ENCODE data around the gene VSTM2L.

VSTM2L gene

DNA sequence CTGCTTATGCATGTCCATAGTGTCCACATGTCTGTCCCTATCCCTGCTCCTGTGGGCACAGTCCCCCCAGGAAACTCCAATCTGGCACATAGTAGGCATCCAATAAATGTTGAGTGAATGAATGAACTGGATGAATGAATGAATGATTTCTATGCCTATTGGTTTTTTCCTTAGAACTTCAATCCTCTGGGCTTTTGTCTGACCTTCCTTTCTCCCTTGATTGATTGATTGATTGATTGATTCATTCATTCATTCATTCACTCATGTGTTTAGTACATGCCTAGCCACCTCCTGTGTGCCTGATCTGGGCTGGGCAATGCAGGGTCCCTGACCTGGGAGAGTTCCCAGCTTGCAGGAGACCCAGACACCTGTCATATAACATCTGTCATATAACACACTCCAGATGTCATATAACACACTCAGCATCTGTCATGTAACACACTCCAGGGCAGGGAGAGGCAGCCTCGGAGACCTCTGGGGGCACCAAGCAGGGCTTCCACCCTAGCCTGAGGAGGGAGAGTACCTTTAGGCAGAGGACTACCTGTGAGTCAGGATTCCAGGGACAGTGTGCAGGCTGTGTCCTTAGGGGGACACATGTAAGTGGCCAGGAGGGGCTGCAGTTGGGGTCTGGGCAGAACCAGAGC, 17.9 kb downstream of the VSTM2L start:
- no peak for DNase-seq

DNA sequence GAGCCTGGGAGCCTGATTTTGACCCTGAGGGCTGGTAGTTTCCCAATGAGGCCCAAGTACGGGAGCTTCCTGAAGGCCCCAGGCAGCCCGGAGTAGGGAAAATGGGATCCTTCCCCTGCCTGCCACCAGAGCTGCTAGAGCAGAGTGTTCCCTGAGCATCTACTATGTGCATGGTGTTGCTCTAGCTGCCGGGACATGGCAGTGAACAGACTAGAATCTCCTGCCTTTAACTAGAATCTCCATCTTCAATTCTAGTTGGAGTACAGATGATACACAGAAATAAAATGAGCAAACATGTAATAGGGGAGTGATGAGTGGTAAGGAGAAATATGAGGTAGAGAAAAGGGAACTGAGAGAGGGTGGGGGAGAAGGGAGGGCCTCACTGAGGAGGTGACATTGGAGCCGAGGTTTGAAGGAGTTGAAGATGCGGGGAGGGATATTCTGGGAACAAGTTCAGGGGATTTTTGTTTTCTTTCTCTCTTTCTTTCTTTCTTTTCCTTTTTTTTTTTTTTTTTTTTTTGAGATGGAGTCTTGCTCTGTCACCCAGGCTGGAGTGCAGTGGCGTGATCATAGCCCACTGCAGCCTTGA, 18.5 kb downstream of the VSTM2L start:
- no peak for DNase-seq

DNA sequence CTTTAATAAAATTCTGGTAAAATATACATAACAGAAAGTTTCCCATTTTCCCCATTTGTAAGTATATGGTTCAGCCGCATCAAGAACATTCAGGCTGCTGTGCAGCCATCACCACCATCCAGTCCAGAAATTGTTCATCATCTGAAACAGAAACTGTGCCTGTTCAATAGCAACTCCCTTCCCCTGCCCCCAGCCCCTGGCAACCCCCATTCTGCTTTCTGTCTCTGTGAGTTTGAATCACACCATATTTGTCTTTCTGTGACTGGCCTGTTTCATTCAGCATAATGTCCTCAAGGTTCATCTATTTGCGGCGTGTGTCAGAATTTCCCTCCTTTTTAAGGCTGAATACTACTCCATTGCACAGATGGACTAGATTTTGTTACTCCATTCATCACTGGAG, 19.1 kb downstream of the VSTM2L start:
- DNase-seq: no peak

DNA sequence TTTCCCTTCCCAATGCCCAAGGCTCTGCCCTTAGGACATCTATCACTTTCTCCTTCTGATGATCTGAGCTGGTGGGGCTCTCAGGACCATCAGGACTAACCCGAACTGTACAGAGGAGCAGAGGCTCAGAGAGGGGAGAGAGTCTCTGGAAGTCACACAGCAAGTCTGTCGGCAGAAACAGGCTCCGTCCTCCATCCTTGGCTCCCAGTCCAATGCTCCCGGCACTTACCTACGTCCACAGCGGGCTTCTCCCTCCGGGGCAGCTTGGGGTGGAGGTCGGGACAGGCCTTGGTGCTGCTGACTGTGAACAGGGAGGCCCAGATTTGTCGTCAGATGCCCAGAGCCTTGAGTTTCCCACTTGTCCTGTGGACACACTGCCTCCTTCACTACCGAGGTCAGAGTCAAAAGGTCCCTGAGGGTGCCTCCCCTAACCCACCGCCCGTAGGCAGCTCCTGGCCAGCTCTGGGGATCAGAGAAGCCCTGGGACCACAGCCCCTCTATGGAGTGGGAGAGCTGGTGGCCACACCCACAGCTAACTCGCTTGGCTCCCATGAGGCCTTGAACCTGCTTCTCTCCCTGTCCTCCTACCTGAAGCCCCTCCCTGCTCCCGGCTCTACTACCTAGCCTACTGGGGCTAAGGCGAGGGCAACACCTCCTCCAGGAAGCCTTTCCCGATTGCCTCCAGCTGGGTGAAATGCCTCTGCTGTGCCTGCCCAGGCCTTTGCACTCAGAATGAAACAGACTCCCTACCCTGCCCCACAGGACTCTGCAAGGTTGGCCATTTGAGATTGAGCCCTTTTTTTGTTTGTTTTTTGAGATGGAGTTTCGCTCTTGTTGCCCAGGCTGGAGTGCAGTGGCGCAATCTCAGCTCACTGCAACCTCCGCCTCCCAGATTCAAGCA, 22.6 kb downstream of the VSTM2L start:
- no peak for DNase-seq

DNA sequence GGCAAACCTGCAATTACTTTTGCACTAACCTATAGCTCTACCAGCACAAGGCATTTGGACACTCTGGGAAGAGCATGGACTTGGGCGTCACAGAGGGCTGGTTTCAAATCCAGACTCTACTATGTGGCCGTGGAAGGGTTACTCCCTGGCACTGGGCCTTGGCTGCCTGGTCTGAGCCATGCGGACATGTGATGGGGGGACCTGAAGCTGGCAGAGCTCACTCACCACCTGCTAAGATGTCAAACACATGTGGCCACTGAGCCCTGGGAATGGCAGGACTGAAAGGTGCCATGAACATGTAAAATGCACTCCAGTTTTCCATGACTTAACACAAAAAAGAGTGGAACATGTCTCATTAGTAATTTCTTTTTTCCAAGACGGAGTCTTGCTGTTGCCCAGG, 23.7 kb downstream of the VSTM2L start:
- DNase-seq: no peak

DNA sequence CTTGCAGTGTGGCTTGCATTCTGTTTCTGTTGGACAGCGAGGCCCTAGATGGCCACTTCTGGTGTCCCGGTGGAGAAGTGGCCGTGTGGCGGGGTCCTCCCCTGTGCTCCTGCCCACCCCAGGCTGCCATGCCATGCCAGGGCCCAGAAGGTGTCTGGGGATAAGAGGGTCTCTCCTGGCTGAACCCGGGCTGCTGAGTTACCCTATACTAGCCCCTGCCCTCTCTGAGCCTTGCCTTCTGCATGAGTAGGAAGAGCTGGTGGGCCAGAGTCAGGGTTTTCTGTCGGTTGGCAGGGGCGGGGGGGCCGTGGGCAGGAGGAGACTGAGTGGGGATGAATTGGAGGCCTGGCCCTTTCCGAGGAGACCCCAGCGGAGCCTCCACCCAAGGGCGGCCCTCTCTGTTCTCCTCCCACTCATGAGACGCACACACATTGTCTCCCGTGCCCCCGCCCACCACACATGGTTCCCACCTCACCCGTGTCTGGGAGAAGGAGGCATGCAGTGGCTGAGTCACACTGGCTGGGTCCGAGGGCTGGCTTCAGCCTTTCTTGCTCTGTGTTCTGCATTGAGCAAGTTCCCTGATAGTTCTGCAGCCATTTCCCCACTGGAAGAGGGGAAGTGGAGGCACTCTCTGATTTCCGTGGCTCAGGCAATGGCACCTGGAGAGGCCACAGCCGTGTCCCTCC, 24.6 kb downstream of the VSTM2L start:
- DNase-seq: no peak

DNA sequence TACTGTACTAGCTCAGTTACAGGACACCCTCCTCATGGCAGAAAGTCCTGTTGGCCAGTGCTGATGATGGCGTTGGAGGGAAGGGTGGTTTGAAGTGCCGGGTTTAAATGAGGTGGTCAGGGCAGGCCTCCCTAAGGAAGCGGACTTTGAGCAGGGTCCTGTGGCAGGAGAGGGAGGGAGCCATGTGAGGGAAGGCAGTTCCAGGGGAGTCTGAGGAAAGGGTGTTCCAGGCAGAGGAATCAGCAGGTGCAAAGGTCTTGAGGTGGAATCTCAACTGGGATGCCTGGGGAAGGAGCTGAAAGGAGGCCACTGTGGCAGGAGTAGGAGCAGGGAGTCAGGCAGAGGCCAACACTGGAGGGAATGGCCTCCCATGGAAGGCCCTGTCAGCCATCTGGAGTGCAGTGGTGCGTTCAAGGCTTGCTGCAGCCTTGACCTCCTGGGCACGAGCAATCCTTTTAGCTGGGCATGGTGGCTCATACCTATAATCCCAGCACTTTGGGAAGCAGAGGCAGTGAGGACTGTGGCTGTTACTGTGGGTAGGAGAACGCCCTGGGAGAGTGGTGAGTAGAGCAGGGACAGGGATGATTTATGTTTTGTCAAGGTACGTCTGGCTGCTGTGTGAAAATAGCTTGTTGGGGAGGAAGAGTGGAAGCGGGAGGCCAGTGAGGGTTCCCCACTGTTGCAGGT, 26.2 kb downstream of the VSTM2L start:
- DNase-seq: no peak

DNA sequence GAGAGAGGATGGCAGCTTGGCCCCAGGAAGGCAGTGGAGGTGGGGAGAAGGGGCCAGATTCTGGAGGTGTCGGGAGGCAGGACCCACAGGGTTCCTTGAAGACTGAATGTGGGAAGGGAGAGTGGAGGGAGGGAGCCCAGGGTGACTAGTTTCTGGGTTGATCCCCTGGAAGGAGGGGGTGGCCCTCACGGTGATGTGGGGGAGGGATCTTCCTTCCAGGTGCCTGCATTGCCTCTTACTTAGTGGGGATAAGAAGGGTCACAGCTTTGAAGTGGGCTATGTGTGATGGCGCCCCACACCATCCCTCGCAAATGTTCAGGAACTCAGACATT, 26.7 kb downstream of the VSTM2L start:
- DNase-seq: no peak

DNA sequence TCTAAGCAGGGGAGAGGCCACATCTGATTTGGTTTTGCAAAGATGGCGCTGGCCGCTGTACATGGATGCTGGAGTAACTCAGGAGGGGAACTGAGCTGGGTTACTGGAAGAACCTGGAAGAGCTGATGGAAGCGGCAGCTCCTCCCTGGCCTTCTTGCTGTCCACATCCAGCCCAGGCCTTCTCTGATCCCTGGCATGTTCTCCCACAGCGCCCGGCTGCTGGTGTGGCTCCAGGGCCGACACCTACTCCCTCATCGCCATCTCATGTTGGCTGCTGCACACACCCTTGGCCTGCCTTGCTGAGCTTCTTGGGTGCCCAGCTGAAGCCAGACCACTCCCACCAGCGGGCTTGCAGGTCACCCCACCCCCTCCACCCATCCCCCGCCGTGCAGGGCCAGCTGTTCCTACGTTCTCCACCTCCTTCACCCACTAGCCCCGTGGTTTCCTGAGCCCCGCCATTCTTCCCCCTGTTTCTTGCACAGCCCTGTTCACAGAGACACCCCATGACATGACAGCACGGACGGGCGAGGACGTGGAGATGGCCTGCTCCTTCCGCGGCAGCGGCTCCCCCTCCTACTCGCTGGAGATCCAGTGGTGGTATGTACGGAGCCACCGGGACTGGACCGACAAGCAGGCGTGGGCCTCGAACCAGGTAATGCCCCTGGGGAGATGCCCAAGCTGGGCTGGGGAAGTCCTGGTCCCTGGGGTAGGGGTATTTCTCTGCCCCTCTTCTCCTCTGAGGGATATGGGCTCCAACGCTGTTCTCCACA, 28.4 kb downstream of the VSTM2L start:
- no peak for DNase-seq

DNA sequence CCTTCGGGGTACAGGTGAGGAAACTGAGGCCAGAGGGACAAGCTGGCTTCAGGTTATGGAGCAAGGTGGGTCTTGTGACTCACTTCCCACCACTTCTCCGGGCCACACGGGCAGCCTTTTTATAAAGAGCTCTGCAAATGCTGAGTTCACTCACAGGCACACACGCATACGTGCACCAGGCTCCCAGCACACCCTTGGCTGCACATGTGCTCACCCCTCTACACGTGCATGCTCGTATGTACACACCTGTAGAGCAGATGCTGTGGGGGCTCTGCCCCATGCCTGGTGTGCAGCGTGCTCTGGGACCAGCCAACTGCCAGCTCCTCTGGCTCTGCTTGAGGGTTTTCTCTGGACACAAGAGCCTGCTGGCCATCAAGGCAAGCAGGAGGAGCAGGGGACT, 29.1 kb downstream of the VSTM2L start:
- no peak for DNase-seq

DNA sequence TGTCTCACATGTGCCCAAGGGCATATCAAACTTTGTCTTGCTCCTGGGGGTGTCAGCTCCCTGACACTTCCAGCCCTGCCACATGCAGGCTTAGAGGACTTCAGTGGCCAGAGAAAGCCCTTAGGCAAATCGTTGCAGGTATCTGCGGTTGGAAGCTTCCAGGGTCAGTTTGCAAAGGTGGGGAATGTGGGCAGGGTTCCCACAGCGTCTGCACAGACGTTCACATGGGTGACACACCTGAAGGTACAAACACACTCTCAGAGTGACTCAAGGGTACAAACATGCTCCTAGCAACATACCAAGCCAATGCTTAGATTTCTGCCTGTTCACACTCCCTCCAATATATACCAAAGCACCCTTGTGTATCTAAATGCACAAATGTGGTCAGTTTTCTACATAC, 30.0 kb downstream of the VSTM2L start:
- DNase-seq: no peak

DNA sequence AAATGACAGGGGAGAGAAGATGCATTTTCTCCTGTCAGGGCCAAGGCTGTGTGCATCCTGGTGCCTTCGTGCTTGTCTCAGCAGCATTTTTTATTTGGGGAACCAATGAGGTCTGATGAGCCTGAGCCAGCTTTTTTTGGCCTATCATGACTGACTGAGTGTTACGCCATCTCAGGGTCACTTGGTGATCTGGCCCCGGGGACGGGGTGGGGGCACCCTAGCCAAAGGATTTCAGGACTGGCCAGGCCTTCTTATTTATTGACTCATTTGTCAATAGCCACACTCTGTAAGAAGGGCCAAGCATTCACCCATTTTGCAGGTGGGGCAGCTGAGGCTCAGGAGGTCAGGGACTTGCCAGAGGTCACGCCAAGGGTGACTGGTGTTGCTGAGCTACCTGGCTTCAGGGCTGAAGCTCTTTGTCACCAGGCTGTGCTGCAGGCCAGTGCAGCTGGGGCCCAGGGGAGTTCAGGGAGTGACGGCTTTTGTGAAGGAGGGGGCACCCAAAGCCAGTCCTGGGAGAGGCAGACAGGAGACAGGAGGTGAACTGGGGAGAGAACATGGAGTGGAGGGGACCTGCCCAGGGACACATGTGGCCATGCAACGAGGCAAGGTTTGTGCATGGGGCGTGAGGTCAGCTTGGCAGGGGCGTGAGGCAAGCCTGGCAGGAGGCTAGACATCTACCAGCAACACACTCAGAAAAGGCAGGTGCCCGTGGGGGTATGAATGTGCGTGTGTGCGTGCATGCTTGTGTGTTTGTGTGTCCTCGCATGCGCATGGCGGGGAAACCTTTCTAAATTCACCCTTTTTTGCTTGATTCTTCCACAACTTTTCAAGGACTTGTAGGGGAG, 31.1 kb downstream of the VSTM2L start:
- DNase-seq: no peak

DNA sequence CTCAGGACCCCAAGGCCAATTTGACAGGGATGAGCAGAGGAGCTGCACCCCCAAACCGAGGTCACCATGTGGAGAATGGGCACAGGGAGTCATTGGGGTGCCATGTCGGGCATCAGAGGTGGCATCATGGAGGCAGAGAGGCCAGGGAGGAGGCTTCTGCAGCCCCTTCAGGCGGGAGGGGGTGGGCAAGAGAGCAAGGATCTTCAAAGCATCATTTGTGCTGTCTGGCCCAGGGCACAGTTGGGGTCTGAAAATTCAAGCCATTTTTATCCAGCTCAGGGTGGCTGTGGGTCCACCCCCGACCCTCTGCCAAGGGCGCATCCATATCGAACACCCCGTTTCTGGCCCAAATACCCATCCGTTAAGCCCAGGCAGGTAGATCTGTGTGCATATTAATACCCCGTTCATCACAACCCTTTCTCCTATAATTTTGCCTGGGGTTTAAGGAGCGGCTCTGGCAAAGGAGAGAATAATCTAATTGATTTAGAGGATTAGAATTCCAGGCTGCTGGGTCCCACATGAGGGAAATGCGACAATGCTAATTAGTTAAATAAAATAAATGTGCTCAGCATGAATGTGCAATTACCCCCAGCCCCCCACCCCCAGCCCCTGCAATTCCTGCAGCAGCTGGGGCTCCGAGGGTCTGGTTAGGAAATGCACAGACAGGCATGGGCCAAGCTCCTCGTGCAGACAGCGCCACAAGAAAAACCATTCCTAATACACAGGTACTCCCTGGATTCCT, 31.9 kb downstream of the VSTM2L start:
- no peak for DNase-seq

DNA sequence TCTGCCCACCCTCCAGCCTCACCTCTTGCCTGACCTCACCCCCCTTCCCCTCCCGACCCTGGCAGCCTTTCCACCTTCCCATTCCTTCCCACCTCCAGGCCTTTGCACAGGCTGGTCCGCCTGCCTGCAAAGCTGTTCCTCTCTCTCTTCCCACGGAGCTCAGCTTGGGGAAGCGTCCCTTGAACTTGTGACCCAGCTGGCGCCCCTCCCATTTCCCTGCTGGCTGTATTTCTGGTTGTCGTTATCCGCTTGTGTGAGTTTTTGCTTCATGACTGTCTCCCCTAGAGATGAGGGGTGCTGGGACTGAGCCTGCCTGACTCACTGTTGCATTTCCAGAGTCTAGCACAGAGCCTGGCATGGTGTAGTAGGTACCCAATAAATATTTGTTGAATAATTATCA, 32.5 kb downstream of the VSTM2L start:
- no peak for DNase-seq

DNA sequence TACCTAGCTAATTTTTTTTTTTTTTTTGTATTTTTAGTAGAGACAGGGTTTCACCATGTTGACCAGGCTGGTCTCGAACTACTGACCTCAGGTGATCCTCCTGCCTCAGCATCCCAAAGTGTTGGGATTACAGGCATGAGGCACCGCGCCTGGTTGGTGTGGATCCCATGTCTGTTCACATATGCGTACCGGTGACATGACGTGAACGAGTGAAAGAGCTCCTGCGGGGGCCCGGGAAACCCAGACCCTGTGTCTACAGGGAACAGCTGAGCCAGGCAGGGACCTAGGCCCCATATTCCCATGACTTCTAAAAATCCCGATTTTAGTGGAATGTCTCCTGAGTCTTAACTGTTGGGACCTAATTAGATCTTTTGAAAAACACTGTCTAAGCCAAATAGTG, 33.1 kb downstream of the VSTM2L start:
- no peak for DNase-seq

DNA sequence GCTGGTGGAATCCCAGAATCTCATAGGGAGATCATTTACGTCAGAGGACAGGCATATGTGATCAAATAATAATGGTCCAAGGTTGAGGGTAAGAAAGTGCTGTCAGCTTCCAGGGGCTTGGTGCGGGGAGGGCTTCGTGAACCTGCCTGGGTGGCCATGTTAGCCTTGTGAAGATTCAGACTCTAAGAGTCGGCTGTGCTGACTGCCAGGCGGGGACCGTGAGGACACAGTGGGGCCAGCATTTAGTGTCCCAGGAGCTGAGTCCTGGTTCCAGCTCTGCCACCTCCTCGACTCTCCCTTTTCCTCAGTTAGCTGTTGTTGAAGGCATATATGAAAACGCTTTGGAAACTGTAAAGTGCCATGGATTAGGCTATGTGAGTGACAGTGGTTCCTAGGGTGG, 33.5 kb downstream of the VSTM2L start:
- no peak for DNase-seq

DNA sequence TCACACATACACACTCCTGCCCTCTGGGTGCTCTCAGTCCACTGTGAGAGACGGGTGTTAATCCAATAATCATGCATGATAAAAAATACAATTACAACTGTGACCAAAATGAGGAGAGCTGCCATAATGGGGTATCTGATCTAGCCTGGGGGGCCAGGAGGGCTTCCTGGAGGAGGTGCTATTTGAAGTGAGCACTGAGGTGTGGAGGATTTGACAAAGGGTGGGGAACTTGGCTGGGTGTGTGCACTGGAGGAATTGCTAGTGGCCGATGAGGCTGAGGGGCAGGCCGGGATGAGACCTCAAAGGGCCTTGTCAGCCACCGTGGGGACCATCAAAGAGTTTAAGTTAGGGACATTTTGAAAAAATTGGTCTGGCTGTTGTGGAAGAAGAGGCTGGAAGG, 34.8 kb downstream of the VSTM2L start:
- no peak for DNase-seq

DNA sequence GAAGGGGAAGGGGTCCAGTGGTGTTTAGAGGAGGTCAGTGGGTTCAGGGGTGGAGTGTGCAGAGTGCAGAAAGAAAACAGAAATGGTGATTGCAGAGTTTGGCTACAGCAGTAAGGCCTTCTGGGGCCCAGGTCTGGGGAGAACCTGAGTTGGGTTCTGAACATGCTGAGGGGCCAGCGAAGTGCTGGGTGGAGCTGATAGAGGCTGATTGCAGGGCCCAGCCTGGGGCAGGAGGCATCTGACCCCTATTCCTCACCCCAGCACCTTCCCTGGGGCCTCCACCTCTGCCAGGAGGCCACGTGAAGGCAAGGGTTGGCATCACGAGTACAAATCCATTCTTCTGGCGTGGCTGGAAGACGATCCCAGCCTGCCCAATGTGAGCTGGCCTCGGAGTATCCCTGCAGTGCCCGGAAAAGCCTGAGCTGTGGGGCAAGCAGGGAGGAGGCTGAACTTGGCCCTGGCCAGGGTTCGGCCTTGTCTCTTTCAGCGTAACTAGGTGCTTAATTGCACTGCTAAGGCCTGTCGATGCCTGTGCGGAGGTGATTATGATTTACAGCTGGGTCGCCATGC, 35.3 kb downstream of the VSTM2L start:
- no peak for DNase-seq

DNA sequence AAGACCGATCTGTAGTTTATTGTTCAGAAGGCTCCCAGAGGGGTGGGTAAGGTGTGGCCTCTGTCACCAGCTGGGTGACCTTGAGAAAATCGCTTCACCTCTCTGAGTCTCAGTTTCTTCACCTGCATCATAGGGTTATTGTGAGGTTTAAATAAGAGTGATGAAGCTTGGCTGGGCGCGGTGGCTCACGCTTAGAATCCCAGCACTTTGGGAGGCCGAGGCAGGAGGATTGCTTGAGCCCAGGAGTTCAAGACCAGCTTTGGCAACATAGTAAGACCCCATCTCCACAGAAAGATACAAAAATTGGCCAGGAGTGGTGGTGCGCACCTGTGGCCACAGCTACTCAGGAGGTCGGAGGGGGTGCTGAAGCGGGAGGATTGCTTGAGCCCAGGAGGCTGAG, 36.0 kb downstream of the VSTM2L start:
- DNase-seq: no peak
